ENCODE measurements around the gene PSENEN. TPM values are rescaled to one million over a fixed set of nuclear protein-coding genes. Genes with fewer than 3 reads are reported as not detected.

Gene PSENEN
- total RNA-seq, 1 donor from 2014 or later, result 16.3 TPM

GRCh38 chr19:35750167-35750566 is 4.7 kb downstream of the PSENEN start:
- DNase-seq (ENCODE audit: low read depth in 2 of 2), result no peak

- DNase-seq (ENCODE audit: low read depth in 2 of 2), result no peak
These were observed 6.6 kb downstream of the PSENEN start for GRCh38 chr19:35751839-35752745.

- no peak for DNase-seq (ENCODE audit: low read depth in 2 of 2)
These were observed 7.4 kb downstream of the PSENEN start for GRCh38 chr19:35752746-35753350.

- DNase-seq (ENCODE audit: low read depth in 2 of 2), result no peak
These were observed 8.4 kb downstream of the PSENEN start for GRCh38 chr19:35753634-35754369.

GRCh38 chr19:35754370-35755130 is 9.1 kb downstream of the PSENEN start:
- no peak for DNase-seq (ENCODE audit: low read depth in 2 of 2)

GRCh38 chr19:35755131-35755549 is 9.7 kb downstream of the PSENEN start:
- DNase-seq (ENCODE audit: low read depth in 2 of 2), result no peak

- DNase-seq (ENCODE audit: low read depth in 2 of 2), result peak in 1 of 2 donors; percentile 45
These were observed 10.3 kb downstream of the PSENEN start for GRCh38 chr19:35755550-35756376.

GRCh38 chr19:35756377-35757230 is 11.2 kb downstream of the PSENEN start, which contains the start of gene HSPB6:
HSPB6 (minus strand) TSS chr19:35757029; CDS start chr19:35757008, 21 bp downstream.
- peak in 1 of 2 donors; percentile 33 for DNase-seq (ENCODE audit: low read depth in 2 of 2)

GRCh38 chr19:35757231-35757748 is 11.8 kb downstream of the PSENEN start:
- DNase-seq (ENCODE audit: low read depth in 2 of 2), result no peak

- DNase-seq (ENCODE audit: low read depth in 2 of 2), result peak; percentile 99 to 100
These were observed 12.5 kb downstream of the PSENEN start, which contains the start of gene PROSER3 for GRCh38 chr19:35757749-35758608. PROSER3 (plus strand) TSS chr19:35758176; CDS start chr19:35758216, 40 bp downstream.

GRCh38 chr19:35759697-35760096 is 14.2 kb downstream of the PSENEN start:
- no peak for DNase-seq (ENCODE audit: low read depth in 2 of 2)

GRCh38 chr19:35760711-35761349 is 15.4 kb downstream of the PSENEN start:
- DNase-seq (ENCODE audit: low read depth in 2 of 2), result no peak

- DNase-seq (ENCODE audit: low read depth in 2 of 2), result no peak
These were observed 19.2 kb downstream of the PSENEN start for GRCh38 chr19:35764432-35765315.

- DNase-seq (ENCODE audit: low read depth in 2 of 2), result no peak
These were observed 21.2 kb downstream of the PSENEN start for GRCh38 chr19:35766571-35767104.

- no peak for DNase-seq (ENCODE audit: low read depth in 2 of 2)
These were observed 22.0 kb downstream of the PSENEN start for GRCh38 chr19:35767288-35768081.

GRCh38 chr19:35768082-35768421 is 22.6 kb downstream of the PSENEN start:
- no peak for DNase-seq (ENCODE audit: low read depth in 2 of 2)
